Left ventricle myocardium inferior (tissue), 1 donor: Measurements from ENCODE around the gene MAN1C1. TPM values are rescaled to one million over a fixed set of nuclear protein-coding genes. Genes with fewer than 3 reads are reported as not detected.
"Not testable (repeated sequence)": the region's sequence is repeated elsewhere in the genome, so short reads cannot be mapped to it uniquely, and the experiment has no call there.

ENCODE experiments used
- DNase-seq: peaks from one replicate; pipeline ENCODE4 v3.0.0-alpha.2; 2020
- H3K27ac ChIP-seq: fragments of 200-600 bp; replicated peaks from 2 replicates; pipeline ENCODE4 v1.8.0; 2021
- H3K27me3 ChIP-seq: fragments of 200-600 bp; 2 replicates; pipeline ENCODE4 v1.8.0; 2021; ENCODE audit warnings: low read depth
- H3K36me3 ChIP-seq: fragments of 200-600 bp; 2 replicates; pipeline ENCODE4 v1.8.0; 2021
- H3K4me1 ChIP-seq: fragments of 200-600 bp; 2 replicates; pipeline ENCODE4 v1.8.0; 2021
- H3K4me3 ChIP-seq: fragments of 200-600 bp; 2 replicates; pipeline ENCODE4 v1.8.0; 2021; ENCODE audit warnings: mild to moderate bottlenecking, moderate library complexity
- H3K9me3 ChIP-seq: fragments of 200-600 bp; replicated peaks from 2 replicates; pipeline ENCODE4 v1.8.0; 2021
- intact Hi-C: fragments of 100-400 bp; cut with micrococcal nuclease; formaldehyde crosslinking; loops from one replicate; pipeline ENCODE4 v1.11.0; 2022
- total RNA-seq: library from RNA; stranded (reverse); fragmentation: NEBNext Ultra II Directional; extraction: Animal tissue kit (Norgen Biotek cat#: 25700); gene quantifications from one replicate; pipeline ENCODE4 v1.2.1, GENCODE V29; 2021
- TF ChIP-seq, protein P1 (sequence below): fragments of 200-600 bp; IDR thresholded peaks from 2 replicates; pipeline ENCODE4 v1.8.0; 2021; ENCODE audit warnings: antibody characterized with exemption, mild to moderate bottlenecking, borderline replicate concordance
- donor health status: DM: no; HTN: yes; CAD: no; lungs with severe emphysema.

Gene MAN1C1
- total RNA-seq, 1 donor from 2014 or later, result 18.0 TPM

DNA sequence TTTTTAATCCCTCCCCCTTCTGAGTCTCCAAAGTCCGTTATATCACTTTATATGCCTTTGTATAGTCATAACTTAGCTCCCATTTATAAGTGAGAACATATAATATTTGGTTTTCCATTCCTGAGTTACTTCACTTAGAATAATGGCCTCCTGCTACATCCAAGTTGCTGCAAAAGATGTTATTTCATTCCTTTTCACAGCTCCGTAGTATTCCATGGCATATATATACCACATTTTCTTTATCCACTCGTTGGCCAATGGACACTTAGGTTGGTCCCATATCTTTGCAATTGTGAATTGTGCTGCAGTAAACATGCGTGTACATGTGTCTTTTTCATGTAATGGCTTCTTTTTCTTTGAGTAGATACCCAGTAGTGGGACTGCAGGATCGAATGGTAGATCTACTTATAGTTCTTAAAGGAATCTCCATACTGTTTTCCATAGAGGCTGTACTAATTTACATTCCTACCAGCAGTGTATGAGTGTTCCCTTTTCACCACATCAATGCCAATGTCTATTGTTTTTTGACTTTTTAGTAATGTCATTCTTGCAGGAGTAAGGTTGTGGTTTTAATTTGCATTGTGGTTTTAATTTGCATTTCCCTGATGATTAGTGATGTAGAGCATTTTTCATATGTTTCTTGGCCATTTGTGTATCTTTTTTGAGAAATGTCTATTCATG lies 12.3 kb downstream of the MAN1C1 start:
- no peak overlapping the region for H3K4me3 ChIP-seq
- TF ChIP-seq, protein P1, sequence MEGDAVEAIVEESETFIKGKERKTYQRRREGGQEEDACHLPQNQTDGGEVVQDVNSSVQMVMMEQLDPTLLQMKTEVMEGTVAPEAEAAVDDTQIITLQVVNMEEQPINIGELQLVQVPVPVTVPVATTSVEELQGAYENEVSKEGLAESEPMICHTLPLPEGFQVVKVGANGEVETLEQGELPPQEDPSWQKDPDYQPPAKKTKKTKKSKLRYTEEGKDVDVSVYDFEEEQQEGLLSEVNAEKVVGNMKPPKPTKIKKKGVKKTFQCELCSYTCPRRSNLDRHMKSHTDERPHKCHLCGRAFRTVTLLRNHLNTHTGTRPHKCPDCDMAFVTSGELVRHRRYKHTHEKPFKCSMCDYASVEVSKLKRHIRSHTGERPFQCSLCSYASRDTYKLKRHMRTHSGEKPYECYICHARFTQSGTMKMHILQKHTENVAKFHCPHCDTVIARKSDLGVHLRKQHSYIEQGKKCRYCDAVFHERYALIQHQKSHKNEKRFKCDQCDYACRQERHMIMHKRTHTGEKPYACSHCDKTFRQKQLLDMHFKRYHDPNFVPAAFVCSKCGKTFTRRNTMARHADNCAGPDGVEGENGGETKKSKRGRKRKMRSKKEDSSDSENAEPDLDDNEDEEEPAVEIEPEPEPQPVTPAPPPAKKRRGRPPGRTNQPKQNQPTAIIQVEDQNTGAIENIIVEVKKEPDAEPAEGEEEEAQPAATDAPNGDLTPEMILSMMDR, result no peak
- intact Hi-C loops, result no loop called here
- H3K4me1 ChIP-seq, result peaks cover 35% of the 10 kb centered on the region
- H3K36me3 ChIP-seq, result no peaks in the 10 kb centered on the region
- H3K27ac ChIP-seq, result no peak overlapping the region
- no peaks in the 10 kb centered on the region for H3K27me3 ChIP-seq
- no peak for DNase-seq
- no peaks in the 10 kb centered on the region for H3K9me3 ChIP-seq

DNA sequence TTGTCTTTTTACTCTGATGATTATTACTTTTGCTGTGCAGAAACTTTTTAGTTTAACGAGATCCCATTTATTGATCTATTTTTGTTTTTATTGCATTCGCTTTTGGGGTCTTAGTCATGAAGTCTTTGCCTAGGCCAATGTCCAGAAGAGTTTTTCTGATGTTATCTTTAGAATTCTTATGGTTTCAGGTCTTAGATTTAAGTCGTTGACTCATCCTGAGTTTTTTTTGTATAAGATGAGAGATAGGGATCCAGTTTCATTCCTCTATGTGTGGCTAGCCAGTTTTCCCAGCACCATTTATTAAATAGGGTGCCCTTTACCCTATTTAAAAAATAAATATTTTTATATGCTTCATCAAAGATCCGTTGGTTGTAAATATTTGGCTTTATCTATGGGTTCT lies 13.2 kb downstream of the MAN1C1 start:
- TF ChIP-seq, protein P1, result no peak
- no peak for DNase-seq
- intact Hi-C loops, result no loop called here
- no peaks in the 10 kb centered on the region for H3K27me3 ChIP-seq
- H3K4me1 ChIP-seq, result peaks cover 33% of the 10 kb centered on the region
- H3K4me3 ChIP-seq, result no peak overlapping the region
- no peaks in the 10 kb centered on the region for H3K36me3 ChIP-seq
- H3K9me3 ChIP-seq, result no peaks in the 10 kb centered on the region
- H3K27ac ChIP-seq, result no peak overlapping the region

DNA sequence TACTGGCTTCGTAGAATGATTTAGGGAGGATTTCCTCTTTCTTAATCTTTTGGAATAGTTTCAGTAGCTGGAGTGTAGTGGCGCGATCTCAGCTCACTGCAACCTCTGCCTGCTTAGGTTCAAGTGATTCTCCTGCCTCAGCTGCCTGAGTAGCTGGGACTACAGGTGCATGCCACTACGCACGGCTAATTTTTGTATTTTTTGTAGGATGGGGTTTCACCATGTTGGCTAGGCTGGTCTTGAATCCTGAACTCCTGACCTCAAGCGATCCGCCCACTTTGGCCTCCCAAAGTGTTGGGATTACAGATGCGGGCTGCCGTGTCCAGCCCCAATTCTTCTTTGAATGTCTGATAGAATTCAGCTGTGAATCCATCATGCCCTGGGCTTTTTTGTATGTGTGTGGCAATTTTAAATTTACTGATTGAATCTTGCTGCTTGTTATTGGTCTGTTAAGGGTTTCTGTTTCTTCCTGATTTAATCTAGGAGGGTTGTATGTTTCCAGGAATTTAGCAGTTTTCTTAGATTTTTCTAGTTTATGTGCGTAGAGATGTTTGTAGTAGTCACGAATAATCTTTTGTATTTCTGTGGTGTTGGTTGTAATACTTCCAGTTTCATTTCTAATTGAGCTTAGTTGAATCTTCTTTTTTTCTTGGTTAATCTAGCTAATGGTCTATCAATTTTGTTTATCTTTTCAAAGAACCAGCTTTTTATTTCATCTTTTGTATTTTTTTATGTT lies 15.3 kb downstream of the MAN1C1 start:
- peaks cover 33% of the 10 kb centered on the region for H3K4me1 ChIP-seq
- peak overlapping the region; percentile 46 for H3K4me3 ChIP-seq
- intact Hi-C loops, result no loop called here
- H3K36me3 ChIP-seq, result peaks cover 2% of the 10 kb centered on the region
- peaks cover 10% of the 10 kb centered on the region for H3K9me3 ChIP-seq
- no peaks in the 10 kb centered on the region for H3K27me3 ChIP-seq
- no peak for DNase-seq
- TF ChIP-seq, protein P1, result no peak
- H3K27ac ChIP-seq, result peak overlapping the region; percentile 64

DNA sequence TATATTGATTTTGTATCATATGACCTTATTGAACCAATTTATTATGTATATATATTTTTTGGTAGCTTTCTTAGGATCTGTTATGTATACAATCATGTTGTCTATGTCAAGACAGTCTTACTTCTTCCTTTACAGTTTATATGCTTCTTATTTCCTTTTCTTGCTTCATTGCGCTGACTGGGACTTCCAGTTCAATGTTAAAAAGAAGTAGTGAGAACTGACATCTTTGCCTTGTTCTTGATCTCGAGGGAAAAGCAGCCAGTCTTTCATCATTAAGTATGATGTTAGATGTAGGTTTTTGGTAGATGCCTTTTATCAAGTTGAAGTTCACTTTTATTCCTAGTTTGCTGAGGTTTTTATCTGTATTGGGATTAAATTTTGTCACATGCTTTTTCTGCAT lies 17.5 kb downstream of the MAN1C1 start:
- no peak overlapping the region for H3K27ac ChIP-seq
- peaks cover 2% of the 10 kb centered on the region for H3K36me3 ChIP-seq
- intact Hi-C loops, result no loop called here
- no peak for DNase-seq
- H3K9me3 ChIP-seq, result peaks cover 25% of the 10 kb centered on the region
- TF ChIP-seq, protein P1, result no peak
- no peaks in the 10 kb centered on the region for H3K27me3 ChIP-seq
- peaks cover 33% of the 10 kb centered on the region for H3K4me1 ChIP-seq
- no peak overlapping the region for H3K4me3 ChIP-seq

DNA sequence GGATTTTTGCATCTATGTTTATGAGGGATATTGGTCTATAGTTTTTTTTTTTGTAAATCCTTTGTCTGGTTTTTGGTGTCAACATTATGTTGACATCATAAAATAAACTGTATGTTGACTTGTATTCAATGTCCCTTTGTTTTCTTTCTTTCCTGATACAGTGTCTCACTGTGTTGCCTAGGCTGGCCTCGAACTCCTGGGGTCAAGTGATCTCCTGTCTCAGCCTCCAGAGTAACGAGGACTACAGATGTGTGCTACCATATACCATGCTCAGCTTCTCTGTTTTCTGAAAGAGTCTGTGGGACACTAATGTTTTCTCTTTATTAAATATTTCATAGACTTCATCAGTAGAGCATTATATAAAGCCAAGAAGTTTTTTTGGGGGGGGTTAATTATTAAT lies 18.3 kb downstream of the MAN1C1 start:
- TF ChIP-seq, protein P1, result no peak
- intact Hi-C loops, result no loop called here

DNA sequence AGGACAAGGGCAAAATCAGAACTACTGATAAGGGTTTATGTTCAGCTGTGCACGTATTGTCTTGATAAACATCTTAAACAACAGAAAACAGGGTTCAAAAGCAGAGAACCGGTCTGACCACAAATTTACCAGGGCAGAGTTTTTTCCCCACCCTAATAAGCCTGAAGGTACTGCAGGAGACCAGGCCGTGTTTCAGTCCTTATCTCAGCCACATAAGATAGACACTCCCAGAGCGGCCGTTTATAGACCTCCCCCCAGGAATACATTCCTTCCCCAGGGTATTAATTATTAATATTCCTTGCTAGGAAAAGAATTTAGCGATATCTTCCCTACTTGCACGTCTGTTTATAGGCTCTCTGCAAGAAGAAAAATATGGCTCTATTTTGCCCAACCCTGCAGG lies 19.6 kb downstream of the MAN1C1 start:
- H3K36me3 ChIP-seq, H3K27ac ChIP-seq, intact Hi-C loops, DNase-seq, H3K4me3 ChIP-seq, H3K27me3 ChIP-seq: not testable (repeated sequence)
- H3K9me3 ChIP-seq, result peaks cover 28% of the 10 kb centered on the region
- H3K4me1 ChIP-seq, result peaks cover 35% of the 10 kb centered on the region

More for the DNA sequence above, 18.3 kb downstream of the MAN1C1 start:
- Histone ChIP-seq H3K9me3 (peaks cover 28% of the 10 kb centered on the region), H3K27me3 (no peaks in the 10 kb centered on the region), H3K4me3 (no peak overlapping the region), H3K36me3 (peaks cover 2% of the 10 kb centered on the region), H3K4me1 (peaks cover 35% of the 10 kb centered on the region), H3K27ac (no peak overlapping the region)
- no peak for DNase-seq
